NCI-H1092 treated with DMSO at 0.1 percent for 48 hours (cell line): ENCODE data around the gene ITSN2.

Experiments used
- DNase-seq: peaks from one replicate; lab custom pipeline; 2025; lab: John Stamatoyannopoulos, UW

ITSN2 gene

GRCh38 chr2:24334245-24334633, 26.1 kb downstream of the ITSN2 start:
- DNase-seq, result no peak

GRCh38 chr2:24332791-24333540, 27.4 kb downstream of the ITSN2 start:
- DNase-seq, result no peak

GRCh38 chr2:24330161-24330560, 30.2 kb downstream of the ITSN2 start:
- DNase-seq, result no peak

- no peak for DNase-seq
Observed at GRCh38 chr2:24329700-24330099, 30.6 kb downstream of the ITSN2 start.

- DNase-seq, result no peak
Observed at GRCh38 chr2:24328010-24328409, 32.3 kb downstream of the ITSN2 start.

GRCh38 chr2:24317491-24317920, 42.8 kb downstream of the ITSN2 start:
- peak; percentile 3 for DNase-seq

- no peak for DNase-seq
Observed at GRCh38 chr2:24315669-24316068, 44.7 kb downstream of the ITSN2 start.

GRCh38 chr2:24313744-24314632, 46.3 kb downstream of the ITSN2 start:
- no peak for DNase-seq

GRCh38 chr2:24307961-24308360, 52.4 kb downstream of the ITSN2 start:
- no peak for DNase-seq

GRCh38 chr2:24304631-24305030, 55.7 kb downstream of the ITSN2 start:
- no peak for DNase-seq

GRCh38 chr2:24304098-24304497, 56.2 kb downstream of the ITSN2 start:
- peak; percentile 2 for DNase-seq

- no peak for DNase-seq
Observed at GRCh38 chr2:24301599-24301998, 58.7 kb downstream of the ITSN2 start.

- no peak for DNase-seq
Observed at GRCh38 chr2:24297663-24298062, 62.7 kb downstream of the ITSN2 start.

- DNase-seq, result no peak
Observed at GRCh38 chr2:24287171-24287570, 73.2 kb downstream of the ITSN2 start.

- no peak for DNase-seq
Observed at GRCh38 chr2:24285484-24286152, 74.7 kb downstream of the ITSN2 start.

- no peak for DNase-seq
Observed at GRCh38 chr2:24280645-24281044, 79.7 kb downstream of the ITSN2 start.

GRCh38 chr2:24280161-24280560, 80.2 kb downstream of the ITSN2 start:
- no peak for DNase-seq

GRCh38 chr2:24276349-24276899, 83.9 kb downstream of the ITSN2 start:
- DNase-seq, result no peak

GRCh38 chr2:24274809-24275208, 85.5 kb downstream of the ITSN2 start:
- DNase-seq, result no peak

- no peak for DNase-seq
Observed at GRCh38 chr2:24273598-24273997, 86.7 kb downstream of the ITSN2 start.

GRCh38 chr2:24272907-24273306, 87.4 kb downstream of the ITSN2 start:
- no peak for DNase-seq

- no peak for DNase-seq
Observed at GRCh38 chr2:24272161-24272802, 88.1 kb downstream of the ITSN2 start.
